HepG2 (cell line): ENCODE results near the gene UBAP1L. TPM values are rescaled to one million over a fixed set of nuclear protein-coding genes. Genes with fewer than 3 reads are reported as not detected.

ENCODE experiments used
- ARNTL ChIP-seq: sonication (generic); formaldehyde crosslinking; IDR thresholded peaks from 2 replicates; pipeline ENCODE4 v1.4.0; 2020; ENCODE audit warnings: mild to moderate bottlenecking, missing genetic modification reagents
- DNMT3B ChIP-seq: conservative IDR thresholded peaks from 2 replicates; pipeline ENCODE4 v1.6.1; 2016; ENCODE audit warnings: missing biosample characterization, control low read depth
- GMEB1 ChIP-seq: sonication (generic); formaldehyde crosslinking; IDR thresholded peaks from 2 replicates; pipeline ENCODE4 v1.5.1; 2020; ENCODE audit warnings: missing genetic modification reagents, mild to moderate bottlenecking, borderline replicate concordance
- HMGA1 ChIP-seq: sonication (generic); formaldehyde crosslinking; conservative IDR thresholded peaks from 2 replicates; pipeline ENCODE4 v1.4.0; 2020; ENCODE audit warnings: missing genetic modification reagents
- MAF1 ChIP-seq: sonication (generic); formaldehyde crosslinking; IDR thresholded peaks from 2 replicates; pipeline ENCODE4 v1.5.0; 2020; ENCODE audit warnings: missing genetic modification reagents, borderline replicate concordance
- MEIS1 ChIP-seq: sonication (generic); formaldehyde crosslinking; IDR thresholded peaks from 2 replicates; pipeline ENCODE4 v1.9.0; 2021; ENCODE audit warnings: mild to moderate bottlenecking, missing genetic modification reagents, moderate library complexity, borderline replicate concordance
- MEIS2 ChIP-seq: sonication (generic); formaldehyde crosslinking; IDR thresholded peaks from 2 replicates; pipeline ENCODE4 v1.9.0; 2021; ENCODE audit warnings: mild to moderate bottlenecking, missing genetic modification reagents
- MTF2 ChIP-seq: sonication (generic); formaldehyde crosslinking; IDR thresholded peaks from 2 replicates; pipeline ENCODE4 v1.5.0; 2020; ENCODE audit warnings: missing genetic modification reagents, borderline replicate concordance
- NFE2L1 ChIP-seq: sonication (generic); formaldehyde crosslinking; IDR thresholded peaks from 2 replicates; pipeline ENCODE4 v1.4.0; 2020; ENCODE audit warnings: missing genetic modification reagents, mild to moderate bottlenecking, borderline replicate concordance
- POLR2G ChIP-seq: fragments of 200-400 bp; formaldehyde crosslinking; IDR thresholded peaks from 2 replicates; pipeline ENCODE4 v1.6.1; 2018; ENCODE audit warnings: mild to moderate bottlenecking, low read depth, low read length, moderate library complexity
- RFX3 ChIP-seq: IDR thresholded peaks from 2 replicates; pipeline ENCODE4 v1.6.1; 2016; ENCODE audit warnings: missing biosample characterization, missing genetic modification reagents
- RXRB ChIP-seq: IDR thresholded peaks from 2 replicates; pipeline ENCODE4 v1.6.1; 2016; ENCODE audit warnings: borderline replicate concordance, missing genetic modification reagents, missing compliant biosample characterization
- SP140L ChIP-seq: sonication (generic); formaldehyde crosslinking; IDR thresholded peaks from 2 replicates; pipeline ENCODE4 v1.4.0; 2020; ENCODE audit warnings: missing genetic modification reagents, borderline replicate concordance
- TBL1XR1 ChIP-seq: fragments of 150-350 bp; IDR thresholded peaks from 2 replicates; pipeline ENCODE4 v1.6.1; 2014; ENCODE audit warnings: borderline replicate concordance, low read length; ENCODE audit not compliant: partially characterized antibody
- TBP ChIP-seq: sonication (generic); formaldehyde crosslinking; IDR thresholded peaks from 2 replicates; pipeline ENCODE4 v1.5.0; 2020; ENCODE audit warnings: missing genetic modification reagents
- YY1 ChIP-seq: IDR thresholded peaks from 2 replicates; pipeline ENCODE4 v1.6.1; 2011; ENCODE audit warnings: low read length, low read depth, moderate library complexity, mild to moderate bottlenecking; ENCODE audit not compliant: insufficient read depth, insufficient replicate concordance
- ZBTB25 ChIP-seq: IDR thresholded peaks from 2 replicates; pipeline ENCODE4 v1.6.1; 2018; ENCODE audit warnings: missing genetic modification reagents
- ZNF232 ChIP-seq: sonication (generic); formaldehyde crosslinking; IDR thresholded peaks from 2 replicates; pipeline ENCODE4 v1.4.0; 2020; ENCODE audit warnings: missing genetic modification reagents, borderline replicate concordance
- ZNF772 ChIP-seq: sonication (generic); formaldehyde crosslinking; IDR thresholded peaks from 2 replicates; pipeline ENCODE4 v1.5.0; 2020; ENCODE audit warnings: mild to moderate bottlenecking, missing genetic modification reagents
- ZNF891 ChIP-seq: sonication (generic); formaldehyde crosslinking; IDR thresholded peaks from 2 replicates; pipeline ENCODE4 v1.5.0; 2020; ENCODE audit warnings: mild to moderate bottlenecking, missing genetic modification reagents
- polyA plus RNA-seq, 8 experiments: library from polyadenylated mRNA; depleted of rRNA in 3 of 8; stranded (reverse) in 7 of 8; unstranded in 1 of 8; fragments of >200 nt; fragmentation: Illumina TruSeq in 4 of 8; extraction: Trizol in 4 of 8; gene quantifications; 2 replicates each; pipeline versions ENCODE4 v1.2.1 to v1.2.3, GENCODE V29; 2011 to 2016; ENCODE audit warnings: low read depth in 4 of 8, missing spikeins in 1 of 8, mixed read lengths in 1 of 8; ENCODE audit not compliant: insufficient read depth in 1 of 8
- total RNA-seq, 5 experiments: library from RNA; depleted of rRNA; stranded (reverse); fragments of >200 nt; fragmentation: Illumina TruSeq; extraction: Trizol; gene quantifications; 2 replicates each; pipeline ENCODE4 v1.2.3, GENCODE V29; 2016; ENCODE audit warnings: low read depth in 1 of 5
- TF ChIP-seq, protein P1 (sequence below): IDR thresholded peaks from 2 replicates; pipeline ENCODE4 v1.6.1; 2016; ENCODE audit warnings: missing genetic modification reagents, missing compliant biosample characterization
- TF ChIP-seq, protein P2 (sequence below): sonication (generic); formaldehyde crosslinking; IDR thresholded peaks from 2 replicates; pipeline ENCODE4 v1.4.0; 2020; ENCODE audit warnings: missing genetic modification reagents
- TF ChIP-seq, protein P3 (sequence below): sonication (generic); formaldehyde crosslinking; IDR thresholded peaks from 2 replicates; pipeline ENCODE4 v1.4.0; 2020; ENCODE audit warnings: missing genetic modification reagents

Gene UBAP1L
- total and polyA plus RNA-seq, 2 of the 13 experiments (the other 11 are each of a cell fraction or from before 2014, with no cell fraction given) = 0.86 to 1.4 TPM

DNA sequence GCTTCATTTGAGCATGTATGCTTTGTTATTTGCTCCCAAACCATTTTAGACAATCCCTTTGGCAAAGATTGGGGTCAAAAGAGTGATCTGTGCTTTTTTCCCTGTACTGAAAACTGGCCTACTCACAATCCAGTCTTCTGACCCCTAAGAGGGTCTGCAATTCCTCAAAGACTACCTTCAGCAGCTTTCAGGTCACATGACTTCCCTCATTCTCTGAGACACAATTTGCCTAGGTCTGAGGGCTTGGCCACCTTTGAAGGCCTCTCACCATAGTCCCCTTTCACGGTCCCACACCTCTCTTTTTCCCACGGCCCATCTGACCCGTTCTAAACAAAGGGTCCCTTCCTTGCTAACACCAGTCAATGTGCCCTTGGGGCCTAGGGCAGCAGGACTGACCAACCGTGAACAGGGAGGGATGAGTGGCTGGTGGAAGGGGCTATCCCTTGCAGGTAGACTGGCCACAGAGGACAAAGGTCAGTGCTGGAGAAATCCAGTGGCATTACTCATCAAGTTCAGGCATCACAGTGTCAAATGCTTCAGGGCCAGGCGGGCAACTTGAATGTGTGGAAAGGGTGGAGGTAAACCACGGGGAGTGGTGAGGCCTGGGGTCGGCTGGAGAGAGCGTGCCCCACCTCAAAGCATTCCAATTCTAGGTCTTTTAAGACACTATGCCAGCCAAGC, 58.0 kb downstream of the UBAP1L start (continued):
- TF ChIP-seq MEIS2 = peak; percentile 33; the same call in 1 of the 2 replicates
- no peak for TF ChIP-seq RFX3 (CRISPR knock-in tag)
- no peak for TF ChIP-seq NFE2L1 (CRISPR knock-in tag)
- TF ChIP-seq ZNF772 (CRISPR knock-in tag) = no peak
- no peak for TF ChIP-seq YY1
- TF ChIP-seq POLR2G = peak; percentile 38; the same call in 1 of the 2 replicates
- TF ChIP-seq, protein P1, sequence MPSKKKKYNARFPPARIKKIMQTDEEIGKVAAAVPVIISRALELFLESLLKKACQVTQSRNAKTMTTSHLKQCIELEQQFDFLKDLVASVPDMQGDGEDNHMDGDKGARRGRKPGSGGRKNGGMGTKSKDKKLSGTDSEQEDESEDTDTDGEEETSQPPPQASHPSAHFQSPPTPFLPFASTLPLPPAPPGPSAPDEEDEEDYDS = peak; percentile 62; the same call in 1 of the 2 replicates
- TF ChIP-seq, protein P2, sequence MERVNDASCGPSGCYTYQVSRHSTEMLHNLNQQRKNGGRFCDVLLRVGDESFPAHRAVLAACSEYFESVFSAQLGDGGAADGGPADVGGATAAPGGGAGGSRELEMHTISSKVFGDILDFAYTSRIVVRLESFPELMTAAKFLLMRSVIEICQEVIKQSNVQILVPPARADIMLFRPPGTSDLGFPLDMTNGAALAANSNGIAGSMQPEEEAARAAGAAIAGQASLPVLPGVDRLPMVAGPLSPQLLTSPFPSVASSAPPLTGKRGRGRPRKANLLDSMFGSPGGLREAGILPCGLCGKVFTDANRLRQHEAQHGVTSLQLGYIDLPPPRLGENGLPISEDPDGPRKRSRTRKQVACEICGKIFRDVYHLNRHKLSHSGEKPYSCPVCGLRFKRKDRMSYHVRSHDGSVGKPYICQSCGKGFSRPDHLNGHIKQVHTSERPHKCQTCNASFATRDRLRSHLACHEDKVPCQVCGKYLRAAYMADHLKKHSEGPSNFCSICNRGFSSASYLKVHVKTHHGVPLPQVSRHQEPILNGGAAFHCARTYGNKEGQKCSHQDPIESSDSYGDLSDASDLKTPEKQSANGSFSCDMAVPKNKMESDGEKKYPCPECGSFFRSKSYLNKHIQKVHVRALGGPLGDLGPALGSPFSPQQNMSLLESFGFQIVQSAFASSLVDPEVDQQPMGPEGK (CRISPR knock-in tag) = peak; percentile 74
- no peak; the same call in 1 of the 2 replicates for TF ChIP-seq DNMT3B (CRISPR knock-in tag)
- TF ChIP-seq, protein P3, sequence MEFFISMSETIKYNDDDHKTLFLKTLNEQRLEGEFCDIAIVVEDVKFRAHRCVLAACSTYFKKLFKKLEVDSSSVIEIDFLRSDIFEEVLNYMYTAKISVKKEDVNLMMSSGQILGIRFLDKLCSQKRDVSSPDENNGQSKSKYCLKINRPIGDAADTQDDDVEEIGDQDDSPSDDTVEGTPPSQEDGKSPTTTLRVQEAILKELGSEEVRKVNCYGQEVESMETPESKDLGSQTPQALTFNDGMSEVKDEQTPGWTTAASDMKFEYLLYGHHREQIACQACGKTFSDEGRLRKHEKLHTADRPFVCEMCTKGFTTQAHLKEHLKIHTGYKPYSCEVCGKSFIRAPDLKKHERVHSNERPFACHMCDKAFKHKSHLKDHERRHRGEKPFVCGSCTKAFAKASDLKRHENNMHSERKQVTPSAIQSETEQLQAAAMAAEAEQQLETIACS (CRISPR knock-in tag) = no peak
- no peak for TF ChIP-seq TBP (CRISPR knock-in tag)
- no peak for TF ChIP-seq MAF1 (CRISPR knock-in tag)
- TF ChIP-seq RXRB (CRISPR knock-in tag) = peak; percentile 75
- no peak for TF ChIP-seq HMGA1 (CRISPR knock-in tag)
- TF ChIP-seq ZNF232 (CRISPR knock-in tag) = no peak
- TF ChIP-seq ARNTL (CRISPR knock-in tag) = peak; percentile 86
- peak; percentile 66; the same call in 1 of the 2 replicates for TF ChIP-seq MEIS1 (CRISPR knock-in tag)
- no peak for TF ChIP-seq SP140L (CRISPR knock-in tag)
- TF ChIP-seq ZNF891 (CRISPR knock-in tag) = no peak
- no peak for TF ChIP-seq ZBTB25 (CRISPR knock-in tag)
- TF ChIP-seq MTF2 (CRISPR knock-in tag) = no peak
- TF ChIP-seq TBL1XR1 = no peak
- TF ChIP-seq GMEB1 = no peak
